Fibroblast of lung (primary cell): ENCODE results near the gene RNF20.

Experiments used
- CTCF ChIP-seq, 2 donors: IDR thresholded peaks in 1 of 2; conservative IDR thresholded peaks in 1 of 2; 1 replicate in 1 of 2; 2 replicates in 1 of 2; pipeline ENCODE4 v1.5.1; 2011 to 2012; ENCODE audit warnings: low read length in 2 of 2, control low read depth in 1 of 2, inconsistent platforms in 1 of 2, low read depth in 1 of 2, mild to moderate bottlenecking in 1 of 2
- EZH2 ChIP-seq: IDR thresholded peaks from 2 replicates; pipeline ENCODE4 v1.5.1; 2012; ENCODE audit warnings: low read length, control low read depth, mild to moderate bottlenecking; ENCODE audit errors: missing control alignments

DNA sequence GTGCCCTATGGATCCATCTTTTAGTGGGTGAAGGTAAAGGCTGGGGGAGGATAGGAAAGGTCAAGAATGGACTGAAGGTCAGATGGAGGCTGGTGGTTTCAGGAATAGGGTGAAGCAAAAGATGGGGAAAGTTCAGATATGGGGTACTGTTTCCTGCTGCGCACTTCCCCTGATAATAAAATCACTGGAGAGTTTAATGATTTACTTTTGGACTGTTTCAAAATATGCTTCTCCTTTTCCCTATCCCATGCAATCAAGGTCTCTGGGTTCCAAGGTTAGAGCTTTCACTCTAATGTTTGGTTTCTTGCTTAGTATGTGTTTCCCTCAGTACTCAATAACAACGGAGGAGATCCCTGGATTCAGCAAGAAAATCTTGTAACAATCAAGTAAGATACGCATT lies 71.9 kb downstream of the RNF20 start:
- TF ChIP-seq CTCF (conservative IDR thresholded peaks at IDR 0.05 in 1 of 2, IDR thresholded peaks at IDR 0.05 in 1 of 2; ENCODE audit: low read depth in 1 of 2, low read length in 2 of 2) (no peak), EZH2 (no peak)
